HG03159 (cell line): ENCODE data around the gene COL1A2.

Experiments
- ATAC-seq: cut with Tn5 transposase; IDR thresholded peaks from one replicate; pipeline ENCODE4 v1.9.1; 2021; ENCODE audit warnings: mild to moderate bottlenecking, moderate library complexity; ENCODE audit not compliant: unreplicated experiment

The COL1A2 gene

GRCh38 chr7:94432281-94432670, 37.6 kb downstream of the COL1A2 start:
- no peak for ATAC-seq

DNA sequence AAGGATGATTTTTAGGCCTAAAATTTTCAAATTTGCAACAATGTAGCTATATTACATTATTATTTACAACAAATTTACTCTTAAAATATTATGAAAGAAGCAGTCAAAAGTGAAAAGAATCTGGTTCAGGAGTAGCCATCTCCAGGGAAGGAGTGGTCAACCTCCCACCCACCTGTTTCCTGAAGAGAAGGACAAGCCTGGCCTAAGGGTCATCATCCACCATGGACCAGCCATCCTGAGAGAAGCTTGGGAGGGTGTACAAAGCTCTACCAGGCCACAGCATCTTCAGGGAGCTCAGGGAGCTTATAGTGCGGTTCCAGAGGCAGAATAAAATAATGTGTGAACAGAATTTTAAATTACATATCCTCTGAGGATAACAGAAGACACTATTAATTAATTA, 38.1 kb downstream of the COL1A2 start:
- no peak for ATAC-seq

- ATAC-seq, result no peak
Measured at GRCh38 chr7:94433224-94433623, 38.5 kb downstream of the COL1A2 start.

DNA sequence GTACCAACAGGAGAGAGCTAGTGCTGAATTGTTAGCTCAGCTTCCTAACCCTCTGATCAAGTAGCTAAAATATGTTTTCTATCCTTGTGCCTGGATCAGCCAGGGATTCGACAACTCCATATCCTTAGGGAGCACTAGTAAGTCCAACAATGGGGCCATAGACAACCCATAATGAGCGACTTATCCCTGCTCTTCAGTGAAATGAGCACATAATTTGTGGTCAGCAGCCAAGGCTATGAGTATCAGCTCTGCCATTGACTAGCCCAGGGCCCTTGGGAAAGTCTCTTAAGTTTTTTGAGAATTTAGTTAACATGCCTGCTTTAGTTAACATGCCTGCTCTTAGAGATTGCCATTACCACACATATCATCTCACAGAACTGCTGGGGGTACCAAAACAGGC, 39.3 kb downstream of the COL1A2 start:
- ATAC-seq, result no peak

- peak; percentile 94 for ATAC-seq
Measured at GRCh38 chr7:94436018-94436604, 41.4 kb downstream of the COL1A2 start.

GRCh38 chr7:94436700-94437099, 42.0 kb downstream of the COL1A2 start:
- no peak for ATAC-seq

GRCh38 chr7:94439893-94440381, 45.2 kb downstream of the COL1A2 start:
- ATAC-seq, result no peak

GRCh38 chr7:94440451-94441039, 45.9 kb downstream of the COL1A2 start:
- ATAC-seq, result no peak

GRCh38 chr7:94441138-94441537, 46.4 kb downstream of the COL1A2 start:
- no peak for ATAC-seq

DNA sequence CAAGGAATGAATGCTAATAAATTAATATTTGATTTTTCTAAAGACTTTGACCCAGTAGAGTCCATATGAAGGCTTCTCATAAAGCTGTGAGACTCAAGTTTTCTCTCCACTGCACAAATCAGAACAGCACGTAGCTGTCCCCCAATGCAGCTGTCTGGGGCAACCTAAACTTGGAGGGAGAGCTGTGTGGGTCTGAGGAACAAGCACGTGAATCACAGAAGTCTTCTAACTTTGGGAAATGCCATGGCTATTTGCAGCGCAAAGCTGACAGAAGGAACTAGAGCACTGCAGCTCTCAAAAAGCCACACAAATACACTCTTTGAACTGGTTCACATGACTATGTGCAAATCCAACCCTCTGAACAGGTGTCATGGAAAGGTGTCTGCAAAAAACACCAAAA, 47.9 kb downstream of the COL1A2 start:
- no peak for ATAC-seq

- ATAC-seq, result no peak
Measured at GRCh38 chr7:94444813-94445212, 50.1 kb downstream of the COL1A2 start.

DNA sequence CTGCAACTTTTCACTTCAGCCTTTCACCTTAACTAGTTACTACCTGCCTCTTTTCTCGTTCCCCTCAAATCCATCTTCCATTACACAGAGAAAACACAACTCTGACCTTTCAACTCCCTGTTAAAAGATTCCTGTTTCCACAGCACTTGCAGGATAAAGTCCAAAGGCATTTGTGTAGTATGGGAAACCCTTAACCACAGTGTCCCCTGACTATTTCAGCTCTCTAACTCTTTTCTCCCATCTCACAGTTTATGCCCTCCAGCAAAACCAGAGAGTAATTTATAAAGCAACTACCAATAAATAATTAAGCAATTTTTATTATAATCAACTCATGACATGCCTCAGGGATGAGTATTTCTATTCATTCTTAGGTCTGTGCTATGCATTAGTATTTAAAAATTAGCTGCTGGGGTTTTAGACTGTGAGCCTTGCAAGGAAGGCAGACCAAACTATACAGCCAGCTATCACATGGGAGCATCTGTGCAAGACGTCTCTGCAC, 51.0 kb downstream of the COL1A2 start:
- ATAC-seq, result no peak

DNA sequence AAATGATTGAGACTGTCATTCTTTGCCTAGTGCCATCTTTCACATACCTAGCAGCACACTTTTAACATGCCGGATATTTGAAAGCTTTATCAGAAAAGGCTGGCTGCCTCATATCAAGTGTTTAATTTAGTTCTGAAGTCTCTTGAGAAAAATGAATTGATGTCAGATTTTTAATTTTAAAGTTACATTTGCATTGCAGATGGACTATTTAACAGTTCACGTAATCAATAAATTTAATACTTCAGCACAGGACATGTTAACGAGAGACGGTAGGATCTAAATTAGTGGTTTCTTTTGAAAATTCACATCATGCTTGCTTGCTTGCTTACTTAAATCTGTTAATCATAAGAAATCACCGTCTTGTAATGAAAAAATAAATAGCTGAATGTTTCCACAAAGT, 51.6 kb downstream of the COL1A2 start:
- no peak for ATAC-seq

DNA sequence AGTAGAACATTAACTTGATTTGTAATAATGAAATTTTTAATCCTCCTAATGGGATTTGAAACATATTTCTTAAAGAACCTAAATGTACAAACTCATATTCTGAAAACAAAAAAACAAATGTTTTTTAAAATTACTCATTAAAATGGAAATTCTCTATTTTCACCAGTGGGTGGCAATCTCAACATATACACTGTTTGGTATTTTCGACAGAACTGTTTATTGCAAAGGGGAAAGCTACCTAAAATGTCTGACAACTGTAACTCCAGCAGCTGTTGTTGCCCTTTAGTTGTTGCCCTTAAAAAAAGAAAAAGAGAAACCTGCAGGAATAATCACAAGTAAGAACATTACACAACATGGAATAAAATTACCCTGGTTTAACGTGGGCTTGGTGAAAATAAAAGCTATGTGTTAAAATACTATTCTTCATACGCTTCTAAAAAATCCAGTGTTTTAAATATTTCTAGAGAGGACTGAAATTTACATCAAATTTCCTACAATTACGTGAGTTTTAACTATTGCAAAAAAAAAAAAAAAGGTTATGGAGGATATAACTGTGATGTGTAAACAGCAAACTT, 54.5 kb downstream of the COL1A2 start:
- peak; percentile 68 for ATAC-seq

GRCh38 chr7:94450044-94450697, 55.5 kb downstream of the COL1A2 start:
- no peak for ATAC-seq

DNA sequence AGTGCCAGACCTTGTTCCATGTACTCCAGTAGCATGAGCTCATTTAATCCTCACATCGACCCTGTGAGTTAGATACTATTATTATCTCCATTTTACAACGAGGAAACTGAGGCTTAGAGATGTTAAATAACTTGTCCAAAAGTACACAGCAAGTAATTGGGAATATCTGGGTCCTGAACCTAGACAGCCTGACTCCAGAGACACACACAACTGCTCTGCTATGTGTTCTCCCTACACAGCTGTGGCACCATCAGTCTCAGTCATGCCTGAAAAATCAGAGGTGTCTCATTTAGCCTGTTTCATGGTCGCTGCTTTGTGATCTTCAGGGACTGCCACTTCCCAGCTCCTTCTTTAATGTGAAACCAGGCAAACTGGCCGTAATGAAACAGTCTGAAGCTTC, 56.5 kb downstream of the COL1A2 start:
- ATAC-seq, result no peak

DNA sequence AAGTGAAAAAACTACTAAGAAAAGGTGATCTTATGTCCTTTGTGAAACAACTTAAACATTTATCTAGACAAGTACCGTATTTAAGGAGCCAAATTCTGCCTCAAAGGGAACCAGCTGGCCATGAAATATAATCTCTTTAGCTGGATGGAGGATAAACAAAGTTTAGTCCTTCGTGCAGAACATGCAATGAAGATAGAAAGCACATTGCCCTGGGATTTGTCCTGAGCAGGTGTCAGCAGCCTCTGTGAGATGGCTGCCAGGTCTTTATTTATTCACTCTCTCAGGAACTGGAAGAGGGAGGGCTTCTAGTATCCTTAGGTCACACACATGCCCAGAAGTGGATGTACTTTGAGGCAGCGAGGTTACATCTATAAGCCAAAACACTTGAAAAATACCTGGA, 57.5 kb downstream of the COL1A2 start:
- no peak for ATAC-seq

DNA sequence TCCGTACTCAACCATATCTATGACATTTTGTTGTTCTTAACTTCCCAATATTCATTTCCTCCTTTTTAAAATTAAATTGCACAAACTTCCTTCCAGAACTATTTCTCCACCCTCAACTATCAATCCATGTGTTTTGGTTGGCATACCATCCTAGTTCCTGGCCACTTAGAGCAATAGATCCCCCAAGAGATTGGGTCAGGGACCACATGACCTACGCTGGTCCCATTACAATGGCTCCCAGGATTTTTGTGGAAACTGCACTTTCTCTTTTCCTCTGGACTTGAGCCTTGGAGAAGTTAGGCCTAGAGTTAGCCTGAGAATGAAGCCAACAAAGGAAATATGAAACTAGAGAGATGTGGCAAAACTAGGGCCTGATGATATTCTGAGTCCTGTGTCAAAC, 59.2 kb downstream of the COL1A2 start:
- no peak for ATAC-seq

DNA sequence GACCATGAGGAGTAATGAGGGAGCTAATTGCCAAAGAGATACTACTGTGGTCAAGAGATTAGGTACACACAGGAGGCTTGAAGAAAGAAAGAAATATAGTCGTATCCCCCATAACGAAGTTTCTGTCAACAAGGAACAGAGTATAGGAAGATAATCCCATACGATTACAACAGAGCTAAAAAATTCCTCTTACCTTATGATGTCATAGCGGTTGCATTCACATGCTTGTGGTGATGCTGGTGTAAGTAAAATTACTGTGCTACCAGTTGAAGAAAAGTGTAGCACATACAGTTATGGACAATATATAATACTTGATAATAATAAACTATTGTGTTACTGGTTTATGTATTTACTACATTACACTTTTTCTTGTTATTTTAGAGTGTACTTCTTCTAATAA, 63.3 kb downstream of the COL1A2 start:
- ATAC-seq, result no peak

DNA sequence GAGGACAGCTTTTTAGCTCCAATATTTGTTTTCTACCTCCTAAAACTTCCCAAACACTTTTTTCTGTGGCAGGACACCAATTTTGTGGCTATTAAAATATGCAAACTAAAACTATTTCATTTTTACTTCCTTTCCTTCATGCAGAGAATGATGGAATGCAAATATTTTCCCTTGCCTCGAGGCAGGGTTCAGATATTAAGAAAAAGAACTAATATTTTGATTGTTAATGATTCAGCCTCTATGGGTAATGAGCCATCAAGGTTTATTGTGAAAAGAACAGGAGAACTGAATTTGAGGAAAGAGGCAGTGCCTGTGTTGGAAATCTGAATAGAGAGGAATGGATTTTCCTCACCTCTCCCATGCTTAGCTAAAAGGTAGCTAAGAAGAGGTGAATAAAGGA, 71.8 kb downstream of the COL1A2 start:
- ATAC-seq, result no peak

- no peak for ATAC-seq
Measured at GRCh38 chr7:94471604-94472003, 76.9 kb downstream of the COL1A2 start.

DNA sequence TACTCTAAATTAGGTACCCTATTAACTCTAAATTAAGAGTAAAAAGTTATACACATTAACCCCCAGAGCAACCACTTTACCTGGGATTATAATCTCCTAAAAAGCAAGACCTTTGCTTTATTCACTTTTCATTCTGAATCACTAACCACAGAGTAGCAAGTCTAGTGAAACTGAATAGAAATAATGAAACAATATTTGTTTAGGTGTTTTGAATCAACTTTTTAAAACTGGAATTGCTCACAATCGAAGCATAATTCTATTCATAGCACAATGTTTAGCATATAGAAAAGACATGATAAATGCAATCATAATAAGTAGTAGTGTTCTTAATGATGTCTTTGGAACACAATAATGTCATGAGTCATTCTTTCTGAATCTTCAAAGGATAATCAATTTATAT, 77.9 kb downstream of the COL1A2 start:
- peak; percentile 54 for ATAC-seq
